Natural killer cell (primary cell): ENCODE results near the gene SCART1. TPM values are rescaled to one million over a fixed set of nuclear protein-coding genes. Genes with fewer than 3 reads are reported as not detected.

Experiments used
- ATAC-seq, 3 donors: fragments of 150-1000 bp in 2 of 3; fragments of 200-7000 bp in 1 of 3; cut with Tn5 transposase; 1 replicate in 1 of 3; 2 replicates in 2 of 3; pipeline ENCODE4 v1.10.0; 2021; ENCODE audit warnings: mild to moderate bottlenecking in 2 of 3, moderate library complexity in 2 of 3
- DNase-seq, 2 donors: peaks; one replicate each; pipeline versions ENCODE4 v3.0.0 to v3.0.0-alpha.2; 2013 to 2021; ENCODE audit warnings: mixed read lengths in 1 of 2
- H3K27ac ChIP-seq: one replicate; pipeline ENCODE4 v1.5.1; 2013; ENCODE audit warnings: mild to moderate bottlenecking, low read length
- H3K27me3 ChIP-seq: one replicate; pipeline ENCODE4 v1.6.1; 2013; ENCODE audit warnings: low read length; ENCODE audit not compliant: control insufficient read depth, insufficient read depth
- H3K36me3 ChIP-seq: one replicate; pipeline ENCODE4 v1.6.1; 2013; ENCODE audit warnings: low read length; ENCODE audit not compliant: control insufficient read depth, insufficient read depth
- H3K4me1 ChIP-seq: one replicate; pipeline ENCODE4 v1.6.1; 2013; ENCODE audit warnings: low read length; ENCODE audit not compliant: control insufficient read depth, insufficient read depth
- H3K4me3 ChIP-seq: one replicate; pipeline ENCODE4 v1.5.1; 2013; ENCODE audit warnings: low read length
- H3K9me3 ChIP-seq: one replicate; pipeline ENCODE4 v1.6.1; 2013; ENCODE audit warnings: low read length; ENCODE audit not compliant: control insufficient read depth, insufficient read depth
- H3K27ac Mint-ChIP-seq, 2 donors: one replicate each; pipeline ENCODE4 v1.8.0; 2022; ENCODE audit warnings: mild to moderate bottlenecking in 2 of 2, mixed read lengths in 2 of 2, moderate library complexity in 1 of 2
- H3K27me3 Mint-ChIP-seq, 2 donors: one replicate each; pipeline ENCODE4 v1.8.0; 2022; ENCODE audit warnings: low read depth in 2 of 2, mixed read lengths in 2 of 2
- H3K36me3 Mint-ChIP-seq: one replicate; pipeline ENCODE4 v1.8.0; 2022; ENCODE audit warnings: mixed read lengths
- H3K4me1 Mint-ChIP-seq, 2 donors: one replicate each; pipeline ENCODE4 v1.8.0; 2022; ENCODE audit warnings: mixed read lengths in 2 of 2
- H3K4me3 Mint-ChIP-seq: one replicate; pipeline ENCODE4 v1.8.0; 2022; ENCODE audit warnings: mild to moderate bottlenecking, moderate library complexity, mixed read lengths
- H3K9me3 Mint-ChIP-seq, 2 donors: one replicate each; pipeline ENCODE4 v1.8.0; 2022; ENCODE audit warnings: mixed read lengths in 2 of 2
- CTCF ChIP-seq: fragments of 200-600 bp; IDR thresholded peaks from one replicate; pipeline ENCODE4 v1.8.0; 2022; ENCODE audit warnings: antibody characterized with exemption
- WGBS: methylation state at CpG from one replicate; pipeline ENCODE4 v1.1.7; 2013; ENCODE audit warnings: missing lambda C conversion rate; ENCODE audit not compliant: insufficient coverage; 5-methylcytosine and 5-hydroxymethylcytosine counted together
- intact Hi-C: fragments of 100-400 bp; cut with micrococcal nuclease; formaldehyde crosslinking; loops from one replicate; pipeline ENCODE4 v1.14.2; 2022
- total RNA-seq, 4 donors: library from RNA; stranded (reverse); fragments of 120-200 nt in 1 of 4; gene quantifications; one replicate each; pipeline versions ENCODE4 v1.2.3 to v1.2.4, GENCODE V29; 2013 to 2022

The SCART1 gene
- total RNA-seq, 3 donors from 2014 or later (not counting 1 experiment from before 2014, with no cell fraction given), result 8.6 to 13.8 (median 9.9) TPM

GRCh38 chr10:133418289-133418993, 35.3 kb upstream of the SCART1 start:
- H3K36me3 ChIP-seq, result peaks cover 5% of the 10 kb centered on the region
- no peak overlapping the region for H3K4me3 Mint-ChIP-seq

GRCh38 chr10:133419211-133419950, 34.4 kb upstream of the SCART1 start:
- Histone ChIP-seq H3K4me3 (no peak overlapping the region), H3K27me3 (no peaks in the 10 kb centered on the region), H3K27ac (no peak overlapping the region), H3K36me3 (peaks cover 5% of the 10 kb centered on the region), H3K4me1 (peaks cover 3% of the 10 kb centered on the region), H3K9me3 (no peaks in the 10 kb centered on the region)
- WGBS, result 93% methylated on average over 34 of the region's 34 CpGs
- TF ChIP-seq CTCF, result no peak
- no peaks in the 10 kb centered on the region for H3K9me3 Mint-ChIP-seq
- H3K4me1 Mint-ChIP-seq, result peaks cover 0 to 16% of the 10 kb centered on the region in 2 donors
- no peaks in the 10 kb centered on the region for H3K36me3 Mint-ChIP-seq
- no peak overlapping the region for H3K27ac Mint-ChIP-seq
- no peaks in the 10 kb centered on the region for H3K27me3 Mint-ChIP-seq
- DNase-seq (no peak), ATAC-seq (no peak)
- H3K4me3 Mint-ChIP-seq, result no peak overlapping the region
- intact Hi-C loops, result no loop called here

More at GRCh38 chr10:133418289-133418993, 35.3 kb upstream of the SCART1 start:
- H3K27ac ChIP-seq, result no peak overlapping the region
- DNase-seq (no peak), ATAC-seq (no peak)
- 97% methylated on average over 14 of the region's 14 CpGs for WGBS
- no peak overlapping the region for H3K4me3 ChIP-seq
- H3K27me3 Mint-ChIP-seq, result no peaks in the 10 kb centered on the region
- H3K27ac Mint-ChIP-seq, result no peak overlapping the region
- H3K27me3 ChIP-seq, result no peaks in the 10 kb centered on the region
- no peak for TF ChIP-seq CTCF
- H3K9me3 Mint-ChIP-seq, result peaks cover 0 to 1% of the 10 kb centered on the region in 2 donors
- peaks cover under 1% of the 10 kb centered on the region for H3K4me1 ChIP-seq
- H3K9me3 ChIP-seq, result no peaks in the 10 kb centered on the region
- intact Hi-C loops, result no loop called here
- H3K36me3 Mint-ChIP-seq, result peaks cover 4% of the 10 kb centered on the region
- H3K4me1 Mint-ChIP-seq, result peaks cover 0 to 13% of the 10 kb centered on the region in 2 donors

- ATAC-seq (no peak), DNase-seq (no peak)
- Mint-ChIP-seq H3K27me3 (no peaks in the 10 kb centered on the region), H3K36me3 (no peaks in the 10 kb centered on the region), H3K4me1 (peaks cover 0 to 16% of the 10 kb centered on the region in 2 donors), H3K27ac (no peak overlapping the region), H3K9me3 (no peaks in the 10 kb centered on the region), H3K4me3 (no peak overlapping the region)
- Histone ChIP-seq H3K27me3 (no peaks in the 10 kb centered on the region), H3K4me1 (peaks cover 3% of the 10 kb centered on the region), H3K9me3 (no peaks in the 10 kb centered on the region), H3K27ac (no peak overlapping the region), H3K36me3 (peaks cover 5% of the 10 kb centered on the region), H3K4me3 (no peak overlapping the region)
- 94% methylated on average over 17 of the region's 17 CpGs for WGBS
- intact Hi-C loops, result no loop called here
- TF ChIP-seq CTCF, result no peak
These were observed 33.7 kb upstream of the SCART1 start for GRCh38 chr10:133420028-133420427.
